Mammary epithelial cell (primary cell): ENCODE measurements around the gene CCDC88B.

Experiments
- EZH2 ChIP-seq: IDR thresholded peaks from 2 replicates; pipeline ENCODE4 v1.6.1; 2012; ENCODE audit warnings: low read length, inconsistent platforms, borderline replicate concordance
- TF ChIP-seq, protein P1 (sequence below), 2 donors: IDR thresholded peaks in 1 of 2; conservative IDR thresholded peaks in 1 of 2; 2 replicates each; pipeline ENCODE4 v1.5.1; 2011 to 2012; ENCODE audit warnings: inconsistent platforms in 2 of 2, low read length in 2 of 2, mild to moderate bottlenecking in 2 of 2, control low read depth in 1 of 2, low read depth in 1 of 2; ENCODE audit not compliant: insufficient read depth in 1 of 2; ENCODE audit errors: extremely low read depth in 1 of 2

DNA sequence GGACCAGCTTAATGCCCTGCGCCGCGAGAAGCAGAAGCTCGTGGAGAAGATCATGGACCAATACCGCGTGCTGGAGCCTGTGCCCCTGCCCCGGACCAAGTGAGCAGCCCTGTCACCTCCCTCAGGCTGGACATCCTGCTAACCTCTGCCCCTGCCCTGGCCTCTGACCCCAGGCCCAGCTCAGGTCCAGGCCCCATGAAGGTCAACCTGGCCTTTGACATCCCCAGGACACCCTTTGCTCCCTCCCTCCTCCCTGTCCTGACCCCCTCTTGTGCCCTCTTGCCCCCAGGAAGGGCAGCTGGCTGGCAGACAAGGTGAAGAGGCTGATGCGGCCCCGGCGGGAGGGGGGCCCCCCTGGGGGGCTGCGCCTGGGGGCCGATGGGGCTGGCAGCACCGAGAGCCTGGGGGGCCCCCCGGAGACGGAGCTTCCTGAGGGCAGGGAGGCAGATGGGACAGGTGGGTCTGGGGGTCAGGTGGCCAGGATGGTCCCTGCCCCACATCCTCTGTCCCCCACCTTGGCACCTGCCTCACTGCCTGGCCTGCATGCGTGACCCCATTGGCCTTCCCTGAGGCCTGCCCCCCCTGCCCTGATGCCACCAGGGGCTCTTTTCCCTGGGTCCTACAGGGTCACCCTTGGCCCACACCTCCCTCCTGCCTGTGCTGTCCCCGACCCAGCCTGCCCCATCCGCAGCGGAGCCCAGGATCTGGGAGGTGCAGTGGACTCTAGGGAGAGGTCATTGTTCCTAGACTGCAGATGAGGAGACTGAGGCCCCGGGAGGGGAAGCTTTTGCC lies 13.9 kb downstream of the CCDC88B start:
- TF ChIP-seq, protein P1, sequence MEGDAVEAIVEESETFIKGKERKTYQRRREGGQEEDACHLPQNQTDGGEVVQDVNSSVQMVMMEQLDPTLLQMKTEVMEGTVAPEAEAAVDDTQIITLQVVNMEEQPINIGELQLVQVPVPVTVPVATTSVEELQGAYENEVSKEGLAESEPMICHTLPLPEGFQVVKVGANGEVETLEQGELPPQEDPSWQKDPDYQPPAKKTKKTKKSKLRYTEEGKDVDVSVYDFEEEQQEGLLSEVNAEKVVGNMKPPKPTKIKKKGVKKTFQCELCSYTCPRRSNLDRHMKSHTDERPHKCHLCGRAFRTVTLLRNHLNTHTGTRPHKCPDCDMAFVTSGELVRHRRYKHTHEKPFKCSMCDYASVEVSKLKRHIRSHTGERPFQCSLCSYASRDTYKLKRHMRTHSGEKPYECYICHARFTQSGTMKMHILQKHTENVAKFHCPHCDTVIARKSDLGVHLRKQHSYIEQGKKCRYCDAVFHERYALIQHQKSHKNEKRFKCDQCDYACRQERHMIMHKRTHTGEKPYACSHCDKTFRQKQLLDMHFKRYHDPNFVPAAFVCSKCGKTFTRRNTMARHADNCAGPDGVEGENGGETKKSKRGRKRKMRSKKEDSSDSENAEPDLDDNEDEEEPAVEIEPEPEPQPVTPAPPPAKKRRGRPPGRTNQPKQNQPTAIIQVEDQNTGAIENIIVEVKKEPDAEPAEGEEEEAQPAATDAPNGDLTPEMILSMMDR (conservative IDR thresholded peaks at IDR 0.05 in 1 of 2, IDR thresholded peaks at IDR 0.05 in 1 of 2; ENCODE audit: extremely low read depth in 1 of 2, insufficient read depth in 1 of 2, low read depth in 1 of 2, low read length in 2 of 2), result no peak
- no peak for TF ChIP-seq EZH2
